ENCODE measurements around the gene KY.

GRCh38 chr3:134617608-134618477, 33.0 kb downstream of the KY start:
- TF ChIP-seq MAX (IDR thresholded peaks at IDR 0.05; ENCODE audit: low read depth, low read length) (no peak), POLR2A (IDR thresholded peaks at IDR 0.05; ENCODE audit: extremely low read depth, insufficient read length) (no peak), CTCF (IDR thresholded peaks at IDR 0.05; ENCODE audit: low read depth, low read length) (no peak), MYC (IDR thresholded peaks at IDR 0.05; ENCODE audit: low read depth, low read length) (no peak)
